Measurements from ENCODE around the gene ZFAND3.

Gene ZFAND3

GRCh38 chr6:37784585-37784967, 35.0 kb upstream of the ZFAND3 start:
- Histone ChIP-seq H3K4me3 (ENCODE audit: low read length) (peak overlapping the region; percentile 81), H3K36me3 (ENCODE audit: control insufficient read depth, insufficient read depth, low read length, severe bottlenecking) (no peaks in the 10 kb centered on the region), H3K9me3 (ENCODE audit: control insufficient read depth, low read length) (no peaks in the 10 kb centered on the region), H3K27me3 (replicated peaks; ENCODE audit: control insufficient read depth, insufficient read depth, low read length) (peaks cover 2% of the 10 kb centered on the region), H3K9ac (ENCODE audit: low read length) (peak overlapping the region; percentile 79), H3K4me1 (ENCODE audit: control insufficient read depth, insufficient read depth, low read length) (peaks cover 20% of the 10 kb centered on the region)
- no peak for DNase-seq (ENCODE audit: low read depth)

GRCh38 chr6:37785002-37785662, 34.4 kb upstream of the ZFAND3 start:
- peaks cover 2% of the 10 kb centered on the region for H3K27me3 ChIP-seq (replicated peaks; ENCODE audit: control insufficient read depth, insufficient read depth, low read length)
- no peak overlapping the region for H3K9ac ChIP-seq (ENCODE audit: low read length)
- no peak overlapping the region for H3K4me3 ChIP-seq (ENCODE audit: low read length)
- no peak for DNase-seq (ENCODE audit: low read depth)
- H3K9me3 ChIP-seq (ENCODE audit: control insufficient read depth, low read length), result no peaks in the 10 kb centered on the region
- peaks cover 20% of the 10 kb centered on the region for H3K4me1 ChIP-seq (ENCODE audit: control insufficient read depth, insufficient read depth, low read length)
- no peaks in the 10 kb centered on the region for H3K36me3 ChIP-seq (ENCODE audit: control insufficient read depth, insufficient read depth, low read length, severe bottlenecking)

DNA sequence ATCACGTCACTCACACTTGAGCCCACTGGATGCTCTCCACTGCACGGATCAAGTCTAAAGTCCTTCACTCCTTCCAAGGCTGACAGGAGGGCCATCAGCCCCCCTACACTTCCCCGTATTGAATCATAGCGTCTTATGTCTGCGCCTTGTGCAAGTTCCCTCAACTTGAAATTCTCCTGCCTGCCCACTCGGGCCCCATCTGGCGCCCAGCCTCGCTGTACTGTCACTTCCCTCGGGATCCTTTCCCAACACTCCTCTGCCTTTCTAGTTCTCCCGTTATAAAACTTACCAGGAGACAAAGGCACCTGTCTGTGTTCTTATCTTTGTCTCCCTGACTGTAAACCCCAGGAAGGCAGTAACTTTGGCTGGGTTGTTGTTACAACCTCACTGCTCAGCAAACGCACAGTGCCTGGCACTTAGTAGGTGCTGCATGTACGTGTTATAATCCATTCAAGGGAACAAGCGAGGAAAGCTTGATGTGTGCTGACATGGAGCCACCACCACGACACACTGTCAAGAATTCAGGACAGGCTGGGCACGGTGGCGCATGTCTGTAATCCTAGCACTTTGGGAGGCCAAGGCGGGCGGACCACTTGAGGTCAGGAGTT, 33.8 kb upstream of the ZFAND3 start:
- peaks cover 20% of the 10 kb centered on the region for H3K4me1 ChIP-seq (ENCODE audit: control insufficient read depth, insufficient read depth, low read length)
- no peaks in the 10 kb centered on the region for H3K36me3 ChIP-seq (ENCODE audit: control insufficient read depth, insufficient read depth, low read length, severe bottlenecking)

GRCh38 chr6:37787216-37787615, 32.3 kb upstream of the ZFAND3 start:
- Histone ChIP-seq H3K9me3 (ENCODE audit: control insufficient read depth, low read length) (no peaks in the 10 kb centered on the region), H3K9ac (ENCODE audit: low read length) (no peak overlapping the region), H3K27me3 (replicated peaks; ENCODE audit: control insufficient read depth, insufficient read depth, low read length) (peaks cover 2% of the 10 kb centered on the region), H3K36me3 (ENCODE audit: control insufficient read depth, insufficient read depth, low read length, severe bottlenecking) (no peaks in the 10 kb centered on the region), H3K4me1 (ENCODE audit: control insufficient read depth, insufficient read depth, low read length) (peaks cover 30% of the 10 kb centered on the region), H3K4me3 (ENCODE audit: low read length) (no peak overlapping the region)
- DNase-seq (ENCODE audit: low read depth), result no peak

More for the DNA sequence above, 33.8 kb upstream of the ZFAND3 start:
- Histone ChIP-seq H3K9ac (ENCODE audit: low read length) (no peak overlapping the region), H3K27me3 (replicated peaks; ENCODE audit: control insufficient read depth, insufficient read depth, low read length) (peaks cover 2% of the 10 kb centered on the region), H3K9me3 (ENCODE audit: control insufficient read depth, low read length) (no peaks in the 10 kb centered on the region), H3K4me3 (ENCODE audit: low read length) (no peak overlapping the region)
- DNase-seq (ENCODE audit: low read depth), result no peak

GRCh38 chr6:37788259-37788658, 31.3 kb upstream of the ZFAND3 start:
- H3K9me3 ChIP-seq (ENCODE audit: control insufficient read depth, low read length), result no peaks in the 10 kb centered on the region
- H3K9ac ChIP-seq (ENCODE audit: low read length), result no peak overlapping the region
- no peaks in the 10 kb centered on the region for H3K36me3 ChIP-seq (ENCODE audit: control insufficient read depth, insufficient read depth, low read length, severe bottlenecking)
- peaks cover 2% of the 10 kb centered on the region for H3K27me3 ChIP-seq (replicated peaks; ENCODE audit: control insufficient read depth, insufficient read depth, low read length)
- DNase-seq (ENCODE audit: low read depth), result peak; percentile 8
- H3K4me3 ChIP-seq (ENCODE audit: low read length), result no peak overlapping the region
- H3K4me1 ChIP-seq (ENCODE audit: control insufficient read depth, insufficient read depth, low read length), result peaks cover 33% of the 10 kb centered on the region

DNA sequence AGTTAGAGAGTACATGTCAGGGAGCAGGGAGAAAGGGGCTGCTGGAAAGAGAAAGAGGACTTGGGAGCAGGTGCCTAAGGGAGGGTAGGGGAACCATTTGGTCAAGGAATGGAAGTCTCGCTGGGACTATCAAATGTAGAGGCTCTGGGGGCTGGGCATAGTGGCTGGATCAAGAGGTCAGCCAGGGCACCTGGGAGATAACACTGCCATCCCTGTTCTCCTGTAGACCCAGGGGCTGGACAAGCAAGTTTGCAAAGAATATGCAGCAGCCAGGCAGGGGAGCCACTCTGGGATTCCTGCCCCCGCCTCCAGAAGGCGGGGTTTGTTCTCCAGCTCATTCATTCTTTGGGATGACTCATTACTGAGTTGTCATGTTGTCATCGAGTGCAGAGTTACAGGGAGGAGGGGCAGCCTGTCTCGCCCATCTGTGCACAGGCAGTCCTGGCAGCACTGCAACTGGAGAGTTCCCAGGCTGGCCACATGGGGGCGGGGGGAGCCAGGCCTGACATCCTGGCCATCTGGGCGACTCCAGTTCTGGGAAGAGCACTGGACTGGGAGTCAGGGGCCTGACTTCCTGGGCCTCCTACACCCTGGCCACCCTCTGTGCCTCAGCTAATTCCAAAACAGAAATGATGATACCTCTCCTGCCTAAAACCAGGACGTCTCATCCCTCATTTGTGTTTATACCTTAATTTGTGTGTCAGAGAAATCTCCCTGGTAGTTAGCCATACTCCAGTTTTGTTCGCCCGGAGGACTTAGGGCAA, 28.2 kb upstream of the ZFAND3 start:
- Histone ChIP-seq H3K4me1 (ENCODE audit: control insufficient read depth, insufficient read depth, low read length) (peaks cover 28% of the 10 kb centered on the region), H3K27me3 (replicated peaks; ENCODE audit: control insufficient read depth, insufficient read depth, low read length) (no peaks in the 10 kb centered on the region), H3K9ac (ENCODE audit: low read length) (no peak overlapping the region), H3K9me3 (ENCODE audit: control insufficient read depth, low read length) (no peaks in the 10 kb centered on the region), H3K36me3 (ENCODE audit: control insufficient read depth, insufficient read depth, low read length, severe bottlenecking) (no peaks in the 10 kb centered on the region), H3K4me3 (ENCODE audit: low read length) (no peak overlapping the region)
- peak; percentile 98 for DNase-seq (ENCODE audit: low read depth)

GRCh38 chr6:37792457-37793033, 27.0 kb upstream of the ZFAND3 start:
- no peak for DNase-seq (ENCODE audit: low read depth)
- Histone ChIP-seq H3K4me1 (ENCODE audit: control insufficient read depth, insufficient read depth, low read length) (peaks cover 28% of the 10 kb centered on the region), H3K36me3 (ENCODE audit: control insufficient read depth, insufficient read depth, low read length, severe bottlenecking) (no peaks in the 10 kb centered on the region), H3K9me3 (ENCODE audit: control insufficient read depth, low read length) (no peaks in the 10 kb centered on the region), H3K9ac (ENCODE audit: low read length) (no peak overlapping the region), H3K27me3 (replicated peaks; ENCODE audit: control insufficient read depth, insufficient read depth, low read length) (no peaks in the 10 kb centered on the region), H3K4me3 (ENCODE audit: low read length) (no peak overlapping the region)

DNA sequence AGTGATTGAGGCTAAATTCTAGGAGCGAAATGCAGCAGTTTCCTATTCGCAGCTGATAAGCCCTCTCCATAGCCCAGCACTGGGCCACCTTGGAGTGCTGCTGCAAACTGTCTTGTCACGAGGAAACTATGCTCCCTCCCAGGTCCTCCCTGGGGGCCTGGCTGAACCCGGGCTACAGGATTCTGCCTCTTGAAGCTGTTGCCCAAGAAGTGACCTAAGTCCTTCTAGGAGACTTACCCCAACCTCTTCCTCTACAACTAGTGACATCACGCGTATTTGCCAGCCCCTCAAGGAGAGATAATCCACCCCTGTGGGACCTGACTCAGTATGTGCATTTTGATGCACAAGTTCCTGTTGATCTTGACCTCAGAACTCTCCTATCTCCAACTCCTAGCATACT, 26.5 kb upstream of the ZFAND3 start:
- no peak overlapping the region for H3K9ac ChIP-seq (ENCODE audit: low read length)
- H3K4me1 ChIP-seq (ENCODE audit: control insufficient read depth, insufficient read depth, low read length), result peaks cover 28% of the 10 kb centered on the region
- no peaks in the 10 kb centered on the region for H3K9me3 ChIP-seq (ENCODE audit: control insufficient read depth, low read length)
- H3K27me3 ChIP-seq (replicated peaks; ENCODE audit: control insufficient read depth, insufficient read depth, low read length), result no peaks in the 10 kb centered on the region
- no peak for DNase-seq (ENCODE audit: low read depth)
- no peak overlapping the region for H3K4me3 ChIP-seq (ENCODE audit: low read length)
- H3K36me3 ChIP-seq (ENCODE audit: control insufficient read depth, insufficient read depth, low read length, severe bottlenecking), result no peaks in the 10 kb centered on the region

DNA sequence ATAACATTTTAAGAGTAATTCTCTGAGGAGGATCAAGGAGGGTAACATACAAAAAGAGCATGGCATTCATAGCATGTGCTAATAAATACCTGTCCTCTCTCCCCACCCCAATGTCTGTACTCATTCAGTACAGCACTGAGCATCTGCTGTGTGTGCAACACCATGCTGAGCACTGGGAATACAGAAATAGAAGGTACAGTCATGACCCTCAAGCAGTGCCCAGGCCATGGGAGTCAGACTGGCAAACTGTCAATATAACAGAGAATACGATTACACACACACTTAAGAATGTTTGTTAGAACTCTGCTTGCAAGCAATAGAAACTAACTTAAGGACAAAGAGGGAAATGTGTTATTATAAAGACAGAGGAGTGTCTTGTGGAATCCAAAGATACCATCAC, 24.7 kb upstream of the ZFAND3 start:
- peak; percentile 24 for DNase-seq (ENCODE audit: low read depth)
- H3K4me3 ChIP-seq (ENCODE audit: low read length), result no peak overlapping the region
- H3K9me3 ChIP-seq (ENCODE audit: control insufficient read depth, low read length), result no peaks in the 10 kb centered on the region
- no peaks in the 10 kb centered on the region for H3K27me3 ChIP-seq (replicated peaks; ENCODE audit: control insufficient read depth, insufficient read depth, low read length)
- H3K36me3 ChIP-seq (ENCODE audit: control insufficient read depth, insufficient read depth, low read length, severe bottlenecking), result no peaks in the 10 kb centered on the region
- H3K9ac ChIP-seq (ENCODE audit: low read length), result no peak overlapping the region
- peaks cover 28% of the 10 kb centered on the region for H3K4me1 ChIP-seq (ENCODE audit: control insufficient read depth, insufficient read depth, low read length)

DNA sequence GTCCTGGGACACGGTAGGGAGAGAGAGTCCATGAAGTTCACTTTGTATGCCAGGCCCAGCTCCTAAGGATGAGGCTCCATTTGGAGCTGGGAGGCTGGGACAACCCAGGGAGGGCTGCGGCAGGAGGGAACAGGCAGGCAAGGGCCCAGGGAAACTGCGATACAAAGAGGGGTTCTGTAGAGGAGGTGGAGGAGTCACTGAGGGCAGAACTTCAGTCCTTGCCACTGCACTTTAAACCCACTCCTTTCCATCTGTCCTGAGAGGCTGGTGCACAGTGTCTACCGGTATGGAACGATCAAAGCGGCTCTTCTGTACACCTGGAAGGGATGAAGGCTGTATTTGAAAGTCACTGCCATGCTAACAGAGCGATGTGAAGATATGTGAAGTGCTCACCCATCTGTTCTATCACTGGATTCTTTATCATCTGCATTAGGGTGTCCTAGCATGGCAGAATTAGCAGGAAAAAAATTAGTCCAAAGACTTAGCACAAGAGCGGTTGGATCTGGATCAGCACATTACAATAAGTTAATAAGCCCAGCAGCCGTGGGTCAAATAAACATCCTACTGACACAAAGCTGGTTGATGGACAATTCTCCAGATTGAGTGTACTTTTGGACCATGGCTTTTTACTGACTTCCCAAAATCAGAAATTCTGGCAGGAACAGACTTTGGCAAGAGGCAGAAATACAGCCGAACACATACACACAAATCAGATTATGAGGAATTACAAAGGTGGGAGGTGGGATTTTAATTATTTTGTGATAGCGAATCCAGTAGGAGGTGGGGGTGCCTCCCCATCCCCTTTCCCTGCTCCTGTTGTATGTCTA, 20.9 kb upstream of the ZFAND3 start:
- Histone ChIP-seq H3K36me3 (ENCODE audit: control insufficient read depth, insufficient read depth, low read length, severe bottlenecking) (no peaks in the 10 kb centered on the region), H3K9ac (ENCODE audit: low read length) (no peak overlapping the region), H3K4me1 (ENCODE audit: control insufficient read depth, insufficient read depth, low read length) (peaks cover 22% of the 10 kb centered on the region), H3K9me3 (ENCODE audit: control insufficient read depth, low read length) (no peaks in the 10 kb centered on the region), H3K4me3 (ENCODE audit: low read length) (no peak overlapping the region), H3K27me3 (replicated peaks; ENCODE audit: control insufficient read depth, insufficient read depth, low read length) (no peaks in the 10 kb centered on the region)
- DNase-seq (ENCODE audit: low read depth), result no peak

DNA sequence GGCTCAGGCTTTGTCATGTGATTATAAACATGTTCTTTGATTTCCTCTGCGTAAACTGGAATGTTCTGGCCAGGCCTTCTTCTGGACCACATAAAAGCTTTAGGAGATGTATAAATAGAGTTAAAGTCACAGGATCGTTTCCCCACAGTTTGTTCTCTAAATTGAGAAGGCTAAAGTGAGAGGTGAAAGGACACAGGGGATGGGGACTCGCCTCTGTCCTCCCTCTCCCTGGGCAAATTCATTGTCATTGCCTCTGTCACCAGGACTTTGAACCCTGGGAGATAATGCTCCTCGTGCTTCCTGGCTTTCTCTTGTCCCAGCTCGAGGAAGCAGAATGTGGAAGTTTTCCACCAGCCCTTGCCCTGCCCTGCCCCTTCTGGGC, 20.3 kb upstream of the ZFAND3 start:
- Histone ChIP-seq H3K4me3 (ENCODE audit: low read length) (no peak overlapping the region), H3K36me3 (ENCODE audit: control insufficient read depth, insufficient read depth, low read length, severe bottlenecking) (no peaks in the 10 kb centered on the region), H3K9ac (ENCODE audit: low read length) (no peak overlapping the region), H3K9me3 (ENCODE audit: control insufficient read depth, low read length) (no peaks in the 10 kb centered on the region), H3K27me3 (replicated peaks; ENCODE audit: control insufficient read depth, insufficient read depth, low read length) (no peaks in the 10 kb centered on the region), H3K4me1 (ENCODE audit: control insufficient read depth, insufficient read depth, low read length) (peaks cover 27% of the 10 kb centered on the region)
- DNase-seq (ENCODE audit: low read depth), result no peak

Measured in adipocyte (in vitro differentiated cells).